GM19351 (cell line): Measurements from ENCODE around the gene ACSF2.

ENCODE experiments used
- ATAC-seq: cut with Tn5 transposase; IDR thresholded peaks from one replicate; pipeline ENCODE4 v1.9.1; 2021; ENCODE audit warnings: mild to moderate bottlenecking, moderate library complexity; ENCODE audit not compliant: unreplicated experiment

Gene ACSF2

DNA sequence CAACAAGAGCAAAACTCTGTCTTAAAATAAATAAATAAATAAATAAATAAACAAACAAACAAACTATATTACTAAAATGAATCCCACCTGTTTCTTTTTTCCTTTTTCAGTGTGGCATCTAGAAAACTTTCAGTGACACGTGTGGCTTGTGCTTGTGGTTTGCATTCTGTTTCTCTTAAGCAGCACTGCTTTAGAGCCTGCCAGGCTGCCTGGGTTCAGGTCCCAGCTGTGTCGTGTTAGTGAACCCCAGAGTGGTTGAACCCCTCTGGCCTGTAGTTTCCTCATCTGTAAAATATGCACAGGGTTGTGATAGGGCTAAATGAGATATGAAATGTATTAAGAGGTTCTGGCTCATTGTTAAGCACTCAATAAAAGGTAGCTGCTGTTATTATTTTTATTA, 94.5 kb downstream of the ACSF2 start:
- no peak for ATAC-seq

- ATAC-seq, result no peak
Observed at GRCh38 chr17:50521514-50521913, 95.5 kb downstream of the ACSF2 start.

- no peak for ATAC-seq
Observed at GRCh38 chr17:50522766-50523165, 96.7 kb downstream of the ACSF2 start.

DNA sequence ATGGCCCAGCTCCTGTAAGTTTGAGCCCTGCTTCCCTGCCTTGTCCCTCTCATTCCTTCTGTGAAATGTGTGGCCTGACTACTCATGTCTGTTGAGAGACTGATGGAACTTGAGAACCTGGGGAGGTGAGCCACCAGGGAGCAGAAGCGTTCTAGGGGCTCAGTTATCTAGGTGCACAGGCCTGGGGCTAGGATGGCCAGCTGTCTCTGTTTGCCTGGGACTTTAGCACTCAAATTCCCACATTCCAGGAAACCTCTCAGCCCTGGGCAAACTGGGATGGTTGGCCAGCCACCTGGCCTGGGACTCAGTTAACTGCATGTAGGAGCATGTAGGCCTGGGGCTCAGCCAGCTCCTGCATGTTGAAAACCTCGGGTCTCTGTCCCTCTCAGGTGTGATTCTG, 97.2 kb downstream of the ACSF2 start:
- no peak for ATAC-seq
